Measurements from ENCODE around the gene LRP5.

Gene LRP5

DNA sequence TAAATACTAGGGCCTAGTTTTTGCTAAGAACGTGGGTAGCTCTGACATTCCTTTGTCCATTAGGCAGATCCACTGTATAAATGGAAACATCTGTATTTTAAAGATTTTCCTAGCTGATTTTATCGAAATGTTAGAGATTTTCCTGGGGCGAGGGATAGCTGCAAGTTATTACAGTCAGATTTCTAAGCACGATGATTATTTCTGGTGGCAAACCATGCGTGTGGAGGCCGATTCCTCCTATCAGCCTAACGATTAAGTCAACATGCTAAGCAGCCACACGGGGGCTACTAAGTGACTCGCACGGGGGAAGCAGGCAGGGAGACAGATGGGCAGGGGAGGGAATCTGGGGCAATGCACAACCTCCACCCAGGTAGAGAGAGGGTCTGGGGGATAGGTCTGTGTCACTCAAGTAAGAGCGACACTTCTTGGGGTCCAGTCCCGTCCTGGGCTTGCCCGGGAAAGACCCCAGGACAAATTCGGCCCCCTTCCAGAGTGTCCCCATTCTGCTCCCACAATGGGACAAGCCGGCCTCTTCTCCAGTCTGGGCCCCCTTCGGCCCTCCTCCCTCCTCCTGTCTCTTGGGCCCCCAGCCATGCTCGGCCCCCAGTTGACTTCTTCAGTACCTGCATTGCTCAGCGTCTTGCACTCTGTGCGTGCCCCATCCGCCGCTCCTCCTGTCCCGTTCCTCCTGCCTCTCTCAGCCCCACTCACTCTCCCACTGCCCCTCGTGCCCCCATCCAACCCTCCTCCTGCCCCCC is 41.2 kb upstream of the LRP5 start:
- H3K4me3 ChIP-seq (ENCODE audit: extremely low read depth, insufficient read depth, low read length, poor library complexity, severe bottlenecking) = peak overlapping the region; percentile 95
- peak overlapping the region; percentile 96 for H3K27ac ChIP-seq (ENCODE audit: low read depth, low read length, severe bottlenecking)
- no peaks in the 10 kb centered on the region for H3K9me3 ChIP-seq (ENCODE audit: control insufficient read depth, low read length)
- H3K36me3 ChIP-seq (ENCODE audit: control insufficient read depth, insufficient read depth, low read length) = peaks cover 27% of the 10 kb centered on the region
- H3K4me1 ChIP-seq (ENCODE audit: control insufficient read depth, insufficient read depth, low read length, poor library complexity, severe bottlenecking) = peaks cover 14% of the 10 kb centered on the region
- 4 to 5% methylated on average over 12 to 15 of the region's 23 CpGs for WGBS, 2 experiments (ENCODE audit: insufficient coverage in 2 of 2)

DNA sequence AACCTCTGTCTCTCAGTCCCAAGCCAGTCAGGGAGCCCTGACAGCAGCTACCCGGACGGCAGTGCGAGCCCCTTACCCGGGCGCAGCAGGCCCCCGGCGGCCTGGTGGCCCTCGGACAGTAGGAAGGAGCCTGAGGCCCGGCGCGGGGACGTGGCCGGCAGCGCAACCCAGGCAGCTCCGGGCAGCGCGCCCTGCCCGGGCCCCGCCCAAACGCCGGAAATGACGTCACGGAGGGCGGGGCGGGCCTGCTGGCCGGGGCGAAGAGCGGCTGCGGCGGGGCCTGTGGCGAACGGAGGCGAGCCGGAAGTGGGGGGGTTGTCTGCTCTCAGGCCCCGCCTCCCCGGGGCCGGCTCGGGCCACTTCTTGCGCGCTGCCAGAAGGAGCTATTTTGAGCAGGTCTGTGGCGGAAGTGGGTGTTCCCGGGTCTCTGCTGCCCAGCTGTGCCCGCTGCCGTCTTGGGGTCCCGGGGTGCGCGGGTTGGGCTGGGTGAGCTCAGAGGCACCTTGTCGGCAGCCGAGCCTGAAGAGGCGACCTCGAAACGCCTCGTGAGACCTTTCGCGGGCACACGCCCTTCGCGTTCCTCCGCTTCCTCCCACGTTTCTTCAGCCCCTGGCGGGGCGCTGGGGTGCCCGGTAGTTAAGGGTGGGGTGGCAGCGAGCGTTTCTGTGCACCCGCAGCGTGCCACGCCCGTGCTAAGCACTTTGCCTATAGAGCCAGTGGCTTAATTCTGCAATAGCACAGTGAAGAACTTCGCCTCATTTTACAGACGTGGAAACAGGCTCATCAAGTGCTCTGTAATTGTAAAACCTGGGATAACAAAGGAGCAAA is 40.4 kb upstream of the LRP5 start, which contains the start of gene C11orf24:
Gene C11orf24 (minus strand): TSS at position 193 of the 828 bp plus-strand sequence. CDS start 8,206 bp downstream, outside the sequence.
- no peaks in the 10 kb centered on the region for H3K9me3 ChIP-seq (ENCODE audit: control insufficient read depth, low read length)
- peaks cover 14% of the 10 kb centered on the region for H3K4me1 ChIP-seq (ENCODE audit: control insufficient read depth, insufficient read depth, low read length, poor library complexity, severe bottlenecking)
- H3K4me3 ChIP-seq (ENCODE audit: extremely low read depth, insufficient read depth, low read length, poor library complexity, severe bottlenecking) = peak within 1 kb of the TSS; percentile 95
- peak within 1 kb of the TSS; percentile 96 for H3K27ac ChIP-seq (ENCODE audit: low read depth, low read length, severe bottlenecking)
- WGBS, 2 experiments (ENCODE audit: insufficient coverage in 2 of 2) = 0 to 1% methylated on average over 39 to 55 of the region's 71 CpGs
- peaks cover 19% of the 10 kb centered on the region for H3K36me3 ChIP-seq (ENCODE audit: control insufficient read depth, insufficient read depth, low read length)

DNA sequence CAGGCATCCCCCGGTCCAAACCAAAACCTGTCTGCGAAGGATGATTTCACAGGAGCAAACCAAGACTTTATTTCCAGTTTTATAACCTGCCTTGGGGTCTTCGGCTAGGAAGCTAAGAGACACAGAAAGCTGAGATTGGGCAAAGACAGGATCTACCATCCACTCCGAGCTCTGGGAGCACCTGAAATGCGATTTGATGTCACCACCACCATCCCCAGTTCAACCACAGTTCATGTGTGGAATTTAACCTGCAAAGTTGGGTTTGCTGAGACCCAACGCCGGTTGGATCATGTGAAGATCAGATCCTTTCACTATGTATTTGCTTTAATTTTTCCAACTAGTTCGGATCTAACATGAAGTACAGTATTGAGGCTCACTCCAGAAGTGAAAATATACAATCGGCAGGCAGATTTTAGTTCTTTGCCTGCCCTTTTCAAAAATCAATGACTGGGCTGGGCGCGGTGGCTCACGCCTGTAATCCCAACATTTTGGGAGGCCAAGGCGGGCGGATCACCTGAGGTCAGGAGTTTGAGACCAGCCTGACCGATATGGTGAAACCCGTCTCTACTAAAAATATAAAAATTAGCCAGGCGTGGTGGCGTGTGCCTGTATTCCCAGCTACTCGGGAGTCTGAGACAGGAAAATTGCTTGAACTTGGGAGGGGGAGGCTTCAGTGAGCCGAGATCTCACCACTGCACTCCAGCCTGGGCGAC is 39.2 kb upstream of the LRP5 start:
- no peaks in the 10 kb centered on the region for H3K9me3 ChIP-seq (ENCODE audit: control insufficient read depth, low read length)
- H3K4me1 ChIP-seq (ENCODE audit: control insufficient read depth, insufficient read depth, low read length, poor library complexity, severe bottlenecking) = peaks cover 14% of the 10 kb centered on the region
- H3K27ac ChIP-seq (ENCODE audit: low read depth, low read length, severe bottlenecking) = no peak overlapping the region
- WGBS, 2 experiments (ENCODE audit: insufficient coverage in 2 of 2) = 95 to 97% methylated on average over 16 to 17 of the region's 21 CpGs
- peaks cover 7% of the 10 kb centered on the region for H3K36me3 ChIP-seq (ENCODE audit: control insufficient read depth, insufficient read depth, low read length)
- peak overlapping the region; percentile 95 for H3K4me3 ChIP-seq (ENCODE audit: extremely low read depth, insufficient read depth, low read length, poor library complexity, severe bottlenecking)

DNA sequence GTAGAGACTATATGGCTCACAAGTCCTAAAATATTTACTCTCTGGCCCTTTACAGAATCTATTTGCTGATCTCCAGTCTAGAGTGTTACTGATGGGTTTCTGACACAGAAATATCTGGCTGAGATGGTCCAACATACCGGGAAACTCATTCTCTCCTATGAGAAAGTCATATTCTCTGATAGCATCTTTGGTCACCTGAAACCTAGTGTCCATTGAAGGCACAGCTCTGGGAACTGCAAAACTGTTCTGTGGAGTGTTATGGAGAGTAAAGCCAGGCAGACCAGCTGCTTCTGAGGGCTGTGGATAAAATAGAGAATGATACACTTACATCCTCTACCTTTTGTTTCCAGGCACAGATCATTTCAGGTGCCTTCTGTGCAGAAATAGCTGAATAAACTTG is 38.1 kb upstream of the LRP5 start:
- Histone ChIP-seq H3K4me1 (ENCODE audit: control insufficient read depth, insufficient read depth, low read length, poor library complexity, severe bottlenecking) (peaks cover 14% of the 10 kb centered on the region), H3K27ac (ENCODE audit: low read depth, low read length, severe bottlenecking) (no peak overlapping the region), H3K36me3 (ENCODE audit: control insufficient read depth, insufficient read depth, low read length) (peaks cover 4% of the 10 kb centered on the region), H3K4me3 (ENCODE audit: extremely low read depth, insufficient read depth, low read length, poor library complexity, severe bottlenecking) (no peak overlapping the region), H3K9me3 (ENCODE audit: control insufficient read depth, low read length) (no peaks in the 10 kb centered on the region)
- 100% methylated on average over 1 of the region's 1 CpG; no CpG with 5 or more reads in 1 of the 2 experiments for WGBS, 2 experiments (ENCODE audit: insufficient coverage in 2 of 2)

DNA sequence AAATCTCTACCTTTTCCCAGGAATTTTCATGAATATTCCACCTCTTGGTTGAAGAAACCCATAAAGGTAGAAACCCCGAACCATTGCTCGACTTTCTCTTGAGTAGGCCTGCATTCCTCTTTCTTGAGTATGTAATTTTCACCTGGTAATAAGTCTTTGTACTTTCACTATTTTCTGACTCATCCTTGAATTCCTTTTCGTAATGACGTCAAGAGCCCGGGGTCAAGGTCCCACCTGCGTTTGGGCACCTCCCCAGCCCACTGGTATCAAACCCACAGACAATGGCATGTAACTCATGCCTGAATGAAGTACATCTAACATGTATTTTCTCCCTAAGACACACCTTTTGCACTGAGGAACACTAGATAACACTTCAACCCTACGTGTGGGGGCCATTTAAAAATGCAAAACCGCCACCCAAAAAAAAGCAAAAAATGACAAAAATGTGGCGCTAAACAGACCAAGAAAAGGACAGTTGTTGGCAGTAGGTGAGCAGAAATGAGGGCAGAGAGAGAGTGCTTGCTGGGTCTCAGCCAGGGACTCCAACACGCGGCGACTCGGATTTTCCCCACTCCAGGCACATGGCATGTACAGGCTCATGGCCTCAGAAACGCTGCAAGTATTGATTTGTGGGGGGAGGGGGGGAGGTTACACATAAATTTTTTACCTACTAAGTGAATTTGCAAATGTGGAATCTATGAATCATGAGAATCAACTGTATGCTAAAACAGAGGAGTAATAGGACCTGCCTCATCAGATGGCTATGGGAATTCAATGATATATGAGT is 36.5 kb upstream of the LRP5 start:
- Histone ChIP-seq H3K27ac (ENCODE audit: low read depth, low read length, severe bottlenecking) (no peak overlapping the region), H3K36me3 (ENCODE audit: control insufficient read depth, insufficient read depth, low read length) (no peaks in the 10 kb centered on the region), H3K4me1 (ENCODE audit: control insufficient read depth, insufficient read depth, low read length, poor library complexity, severe bottlenecking) (peaks cover 3% of the 10 kb centered on the region), H3K9me3 (ENCODE audit: control insufficient read depth, low read length) (no peaks in the 10 kb centered on the region), H3K4me3 (ENCODE audit: extremely low read depth, insufficient read depth, low read length, poor library complexity, severe bottlenecking) (no peak overlapping the region)
- WGBS, 2 experiments (ENCODE audit: insufficient coverage in 2 of 2) = 89 to 91% methylated on average over 6 to 7 of the region's 14 CpGs

DNA sequence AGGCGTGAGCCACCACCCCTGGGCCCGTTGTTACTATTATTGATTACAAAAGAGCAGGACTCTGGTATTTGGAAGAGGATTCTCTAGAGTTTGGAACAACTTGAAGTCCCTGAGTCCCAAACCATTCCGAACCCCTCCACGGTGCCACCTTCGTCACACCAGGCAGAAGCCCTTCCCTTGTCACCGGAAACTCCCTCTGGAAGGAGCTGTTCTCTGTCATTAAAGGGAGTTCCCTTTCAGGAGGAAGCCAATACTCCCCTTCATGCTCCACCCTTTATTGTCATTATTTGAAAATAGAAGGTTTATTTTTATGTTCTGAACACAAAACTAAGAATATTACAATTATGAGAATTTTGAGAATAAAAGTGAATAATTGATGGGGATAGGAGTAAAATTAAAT is 35.5 kb upstream of the LRP5 start:
- H3K27ac ChIP-seq (ENCODE audit: low read depth, low read length, severe bottlenecking) = no peak overlapping the region
- WGBS, 2 experiments (ENCODE audit: insufficient coverage in 2 of 2) = 95 to 100% methylated on average over 1 to 6 of the region's 6 CpGs
- H3K36me3 ChIP-seq (ENCODE audit: control insufficient read depth, insufficient read depth, low read length) = no peaks in the 10 kb centered on the region

DNA sequence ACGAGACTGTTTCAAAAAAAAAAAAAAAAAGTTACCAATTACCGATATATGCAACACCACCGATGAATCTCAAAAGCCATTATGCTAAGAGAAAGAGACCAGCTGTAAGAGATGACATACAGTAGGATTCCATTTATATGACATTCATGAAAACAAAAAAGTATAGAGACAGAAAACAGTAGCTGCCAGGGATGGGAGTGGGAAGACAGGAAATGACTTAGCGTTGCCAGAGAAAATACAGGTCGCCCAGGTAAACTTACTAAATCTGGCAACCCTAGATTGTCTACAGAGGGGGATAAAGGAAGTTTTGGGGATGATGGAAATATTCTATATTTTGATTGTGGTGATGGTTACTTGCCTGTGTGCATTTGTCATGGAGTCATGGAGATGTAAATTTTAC is 32.7 kb upstream of the LRP5 start:
- H3K27ac ChIP-seq (ENCODE audit: low read depth, low read length, severe bottlenecking) = no peak overlapping the region
- H3K9me3 ChIP-seq (ENCODE audit: control insufficient read depth, low read length) = no peaks in the 10 kb centered on the region
- H3K4me1 ChIP-seq (ENCODE audit: control insufficient read depth, insufficient read depth, low read length, poor library complexity, severe bottlenecking) = no peaks in the 10 kb centered on the region
- no peaks in the 10 kb centered on the region for H3K36me3 ChIP-seq (ENCODE audit: control insufficient read depth, insufficient read depth, low read length)
- WGBS, 2 experiments (ENCODE audit: insufficient coverage in 2 of 2) = 81 to 90% methylated on average over 2 of the region's 5 CpGs
- H3K4me3 ChIP-seq (ENCODE audit: extremely low read depth, insufficient read depth, low read length, poor library complexity, severe bottlenecking) = no peak overlapping the region

More for the DNA sequence above, 35.5 kb upstream of the LRP5 start:
- H3K9me3 ChIP-seq (ENCODE audit: control insufficient read depth, low read length) = no peaks in the 10 kb centered on the region
- H3K4me1 ChIP-seq (ENCODE audit: control insufficient read depth, insufficient read depth, low read length, poor library complexity, severe bottlenecking) = peaks cover 3% of the 10 kb centered on the region
- H3K4me3 ChIP-seq (ENCODE audit: extremely low read depth, insufficient read depth, low read length, poor library complexity, severe bottlenecking) = no peak overlapping the region

DNA sequence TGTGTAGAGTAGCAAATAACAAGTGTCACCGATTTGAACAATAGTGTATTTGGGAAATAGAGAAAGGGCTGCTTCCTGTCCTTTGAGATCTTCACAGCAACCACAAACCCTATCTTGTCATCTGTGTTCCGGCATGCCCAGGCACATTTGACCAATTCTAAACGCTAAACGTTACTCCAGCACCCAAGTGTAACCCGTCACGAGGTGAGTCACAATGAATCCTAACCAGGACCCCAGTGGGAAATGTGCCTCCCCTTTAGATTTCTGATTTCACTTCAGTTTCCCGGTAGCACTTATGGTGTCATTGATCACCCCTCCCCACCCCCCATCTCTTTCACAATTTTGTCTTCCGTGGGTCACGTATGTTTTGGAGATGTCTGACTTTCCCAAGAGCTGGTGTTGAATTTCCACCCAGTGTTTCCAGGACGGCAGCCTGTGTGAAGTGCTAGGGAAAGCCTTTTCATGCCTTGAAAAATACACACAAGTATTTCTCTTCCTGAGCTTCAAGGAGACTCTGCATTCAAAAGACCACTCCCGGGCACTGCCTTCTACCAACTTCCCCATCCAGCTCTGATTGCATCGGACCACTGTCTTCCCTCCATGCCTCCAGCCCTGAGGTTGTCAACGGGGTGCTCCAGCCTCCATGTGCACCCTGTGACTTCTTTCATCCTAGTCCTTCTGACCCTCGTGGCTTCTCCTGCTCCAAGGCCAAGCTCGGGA is 30.1 kb upstream of the LRP5 start:
- no peaks in the 10 kb centered on the region for H3K36me3 ChIP-seq (ENCODE audit: control insufficient read depth, insufficient read depth, low read length)
- no peak overlapping the region for H3K27ac ChIP-seq (ENCODE audit: low read depth, low read length, severe bottlenecking)
- H3K4me3 ChIP-seq (ENCODE audit: extremely low read depth, insufficient read depth, low read length, poor library complexity, severe bottlenecking) = no peak overlapping the region
- WGBS, 2 experiments (ENCODE audit: insufficient coverage in 2 of 2) = 88 to 93% methylated on average over 11 to 14 of the region's 15 CpGs
- H3K4me1 ChIP-seq (ENCODE audit: control insufficient read depth, insufficient read depth, low read length, poor library complexity, severe bottlenecking) = no peaks in the 10 kb centered on the region
- no peaks in the 10 kb centered on the region for H3K9me3 ChIP-seq (ENCODE audit: control insufficient read depth, low read length)

DNA sequence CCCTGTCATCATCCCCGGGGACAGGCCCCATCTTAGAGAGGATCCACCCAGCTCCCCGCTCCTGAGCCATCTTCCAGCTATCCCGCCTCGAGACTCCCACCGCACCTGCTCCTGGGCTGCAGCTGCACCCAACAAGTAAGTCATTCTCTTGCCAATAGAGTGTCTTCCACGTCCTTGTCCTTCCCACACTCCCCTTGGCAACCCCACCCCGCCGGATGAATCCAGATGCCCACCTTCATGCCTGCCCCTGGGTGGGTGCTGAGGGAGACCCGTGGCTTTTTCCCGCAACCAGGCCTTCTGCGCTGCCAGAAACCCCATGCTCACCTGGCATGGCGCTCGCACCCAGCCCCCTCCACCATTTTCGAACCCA is 29.5 kb upstream of the LRP5 start:
- H3K4me1 ChIP-seq (ENCODE audit: control insufficient read depth, insufficient read depth, low read length, poor library complexity, severe bottlenecking) = no peaks in the 10 kb centered on the region
- no peak overlapping the region for H3K4me3 ChIP-seq (ENCODE audit: extremely low read depth, insufficient read depth, low read length, poor library complexity, severe bottlenecking)
- H3K36me3 ChIP-seq (ENCODE audit: control insufficient read depth, insufficient read depth, low read length) = no peaks in the 10 kb centered on the region
- WGBS, 2 experiments (ENCODE audit: insufficient coverage in 2 of 2) = 96 to 98% methylated on average over 9 to 14 of the region's 14 CpGs
- H3K9me3 ChIP-seq (ENCODE audit: control insufficient read depth, low read length) = no peaks in the 10 kb centered on the region
- H3K27ac ChIP-seq (ENCODE audit: low read depth, low read length, severe bottlenecking) = no peak overlapping the region

All from mesodermal cell (in vitro differentiated cells).